CD8-positive, alpha-beta memory T cell (primary cell): ENCODE data around the gene PARD3. TPM values are rescaled to one million over a fixed set of nuclear protein-coding genes. Genes with fewer than 3 reads are reported as not detected.

Source experiments
- CTCF ChIA-PET: fragments of 350-600 bp; sonication (Branson Sonifier 250); formaldehyde crosslinking; loops from one replicate; lab custom pipeline; 2021; ENCODE audit warnings: antibody characterized with exemption; lab: Charles Lee
- POLR2A ChIA-PET: fragments of 350-600 bp; sonication (Branson Sonifier 250); formaldehyde crosslinking; loops from one replicate; lab custom pipeline; 2021; ENCODE audit warnings: antibody characterized with exemption; lab: Charles Lee
- DNase-seq, 5 donors: peaks; one replicate each; pipeline versions ENCODE4 v3.0.0 to v3.0.0-alpha.2; 2020 to 2022; ENCODE audit warnings: mixed read lengths in 1 of 5
- H3K27ac ChIP-seq: one replicate; pipeline ENCODE4 v1.7.0; 2013; ENCODE audit warnings: low read depth, mild to moderate bottlenecking, low read length, moderate library complexity
- H3K27me3 ChIP-seq: 2 replicates; pipeline ENCODE4 v1.7.0; 2013; ENCODE audit warnings: low read length, mild to moderate bottlenecking; ENCODE audit not compliant: insufficient read depth, poor library complexity, severe bottlenecking
- H3K36me3 ChIP-seq: 2 replicates; pipeline ENCODE4 v1.7.0; 2013; ENCODE audit warnings: mild to moderate bottlenecking, low read length, moderate library complexity; ENCODE audit not compliant: insufficient read depth
- H3K4me1 ChIP-seq: 2 replicates; pipeline ENCODE4 v1.7.0; 2013; ENCODE audit warnings: mild to moderate bottlenecking, low read length, moderate library complexity; ENCODE audit not compliant: insufficient read depth
- H3K4me3 ChIP-seq: 2 replicates; pipeline ENCODE4 v1.7.0; 2013; ENCODE audit warnings: mild to moderate bottlenecking, low read length
- H3K9me3 ChIP-seq: 2 replicates; pipeline ENCODE4 v1.7.0; 2013; ENCODE audit warnings: mild to moderate bottlenecking, low read length
- H3K27ac Mint-ChIP-seq, 8 donors: one replicate each; pipeline ENCODE4 v1.8.0; 2020 to 2021; ENCODE audit warnings: mixed read lengths in 8 of 8, mild to moderate bottlenecking in 6 of 8, inconsistent platforms in 3 of 8, moderate library complexity in 3 of 8
- H3K27me3 Mint-ChIP-seq, 2 donors: one replicate each; pipeline ENCODE4 v1.8.0; 2020 to 2021; ENCODE audit warnings: mixed read lengths in 2 of 2, mild to moderate bottlenecking in 1 of 2, moderate library complexity in 1 of 2
- H3K36me3 Mint-ChIP-seq, 3 donors: one replicate each; pipeline ENCODE4 v1.8.0; 2020 to 2021; ENCODE audit warnings: mixed read lengths in 3 of 3, inconsistent platforms in 1 of 3, mild to moderate bottlenecking in 1 of 3
- H3K4me1 Mint-ChIP-seq, 3 donors: one replicate each; pipeline ENCODE4 v1.8.0; 2020 to 2021; ENCODE audit warnings: mixed read lengths in 3 of 3, inconsistent platforms in 1 of 3, mild to moderate bottlenecking in 1 of 3
- H3K4me3 Mint-ChIP-seq, 7 donors: one replicate each; pipeline ENCODE4 v1.8.0; 2020 to 2021; ENCODE audit warnings: mixed read lengths in 7 of 7, mild to moderate bottlenecking in 6 of 7, moderate library complexity in 4 of 7, inconsistent platforms in 2 of 7
- H3K9me3 Mint-ChIP-seq, 5 donors: one replicate each; pipeline ENCODE4 v1.8.0; 2020 to 2022; ENCODE audit warnings: mixed read lengths in 5 of 5, mild to moderate bottlenecking in 3 of 5, moderate library complexity in 2 of 5, inconsistent platforms in 1 of 5
- polyA plus RNA-seq: library from polyadenylated mRNA; unstranded; fragments of 300-500 nt; fragmentation: Illumina TruSeq; gene quantifications from one replicate; pipeline ENCODE4 v1.2.3, GENCODE V29; 2021
- total RNA-seq, 2 experiments: library from RNA; stranded (reverse); gene quantifications; one replicate each; pipeline ENCODE4 v1.2.3, GENCODE V29; 2021

Gene PARD3
- total and polyA plus RNA-seq, 3 experiments from 2014 or later: 0.27 to 0.46 TPM; not detected in 1

- DNase-seq: no peak
- Histone ChIP-seq H3K9me3 (no peaks in the 10 kb centered on the region), H3K4me3 (no peak overlapping the region), H3K27me3 (no peaks in the 10 kb centered on the region), H3K36me3 (no peaks in the 10 kb centered on the region), H3K4me1 (no peaks in the 10 kb centered on the region), H3K27ac (no peak overlapping the region)
- Mint-ChIP-seq H3K4me1 (peaks cover 0 to 6% (median 0%) of the 10 kb centered on the region in 3 donors), H3K4me3 (no peak overlapping the region), H3K27me3 (peaks cover 6 to 19% of the 10 kb centered on the region in 2 donors), H3K27ac (no peak overlapping the region), H3K9me3 (peaks cover 0 to 2% (median 0%) of the 10 kb centered on the region in 5 donors), H3K36me3 (no peaks in the 10 kb centered on the region)
- POLR2A ChIA-PET: no interaction called here
- CTCF ChIA-PET: no interaction called here
Observed at GRCh38 chr10:34776090-34776690, 38.9 kb downstream of the PARD3 start.

GRCh38 chr10:34775044-34775637 is 40.0 kb downstream of the PARD3 start:
- H3K27ac ChIP-seq: no peak overlapping the region
- CTCF ChIA-PET: no interaction called here
- Mint-ChIP-seq H3K9me3 (no peaks in the 10 kb centered on the region), H3K27me3 (peaks cover 6 to 10% of the 10 kb centered on the region in 2 donors), H3K27ac (no peak overlapping the region), H3K4me3 (no peak overlapping the region), H3K4me1 (no peaks in the 10 kb centered on the region), H3K36me3 (no peaks in the 10 kb centered on the region)
- POLR2A ChIA-PET: no interaction called here
- no peaks in the 10 kb centered on the region for H3K9me3 ChIP-seq
- H3K36me3 ChIP-seq: no peaks in the 10 kb centered on the region
- no peak for DNase-seq
- no peak overlapping the region for H3K4me3 ChIP-seq
- H3K27me3 ChIP-seq: no peaks in the 10 kb centered on the region
- no peaks in the 10 kb centered on the region for H3K4me1 ChIP-seq

GRCh38 chr10:34773636-34774630 is 41.2 kb downstream of the PARD3 start:
- Mint-ChIP-seq H3K36me3 (no peaks in the 10 kb centered on the region), H3K4me3 (no peak overlapping the region), H3K4me1 (no peaks in the 10 kb centered on the region), H3K9me3 (peaks cover 0 to 2% (median 0%) of the 10 kb centered on the region in 5 donors), H3K27ac (no peak overlapping the region), H3K27me3 (peaks cover 9 to 10% of the 10 kb centered on the region in 2 donors)
- no peak for DNase-seq
- no peaks in the 10 kb centered on the region for H3K27me3 ChIP-seq
- POLR2A ChIA-PET: no interaction called here
- H3K27ac ChIP-seq: no peak overlapping the region
- no peaks in the 10 kb centered on the region for H3K4me1 ChIP-seq
- CTCF ChIA-PET: no interaction called here
- H3K4me3 ChIP-seq: no peak overlapping the region
- H3K36me3 ChIP-seq: no peaks in the 10 kb centered on the region
- H3K9me3 ChIP-seq: no peaks in the 10 kb centered on the region

- Histone ChIP-seq H3K4me3 (no peak overlapping the region), H3K27ac (no peak overlapping the region), H3K9me3 (no peaks in the 10 kb centered on the region), H3K4me1 (no peaks in the 10 kb centered on the region), H3K27me3 (no peaks in the 10 kb centered on the region), H3K36me3 (no peaks in the 10 kb centered on the region)
- no peaks in the 10 kb centered on the region for H3K4me1 Mint-ChIP-seq
- no peaks in the 10 kb centered on the region for H3K36me3 Mint-ChIP-seq
- peaks cover 5 to 10% of the 10 kb centered on the region in 2 donors for H3K27me3 Mint-ChIP-seq
- H3K4me3 Mint-ChIP-seq: no peak overlapping the region
- H3K9me3 Mint-ChIP-seq: peaks cover 0 to 2% (median 0%) of the 10 kb centered on the region in 5 donors
- no peak overlapping the region for H3K27ac Mint-ChIP-seq
- ChIA-PET CTCF (no interaction called here), POLR2A (no interaction called here)
- no peak for DNase-seq
Observed at GRCh38 chr10:34771525-34771924, 43.6 kb downstream of the PARD3 start.

GRCh38 chr10:34771106-34771505 is 44.0 kb downstream of the PARD3 start:
- Histone ChIP-seq H3K4me1 (no peaks in the 10 kb centered on the region), H3K27ac (no peak overlapping the region), H3K9me3 (no peaks in the 10 kb centered on the region), H3K27me3 (no peaks in the 10 kb centered on the region), H3K36me3 (no peaks in the 10 kb centered on the region), H3K4me3 (no peak overlapping the region)
- H3K9me3 Mint-ChIP-seq: peaks cover 0 to 2% (median 0%) of the 10 kb centered on the region in 5 donors
- H3K27ac Mint-ChIP-seq: no peak overlapping the region
- no peaks in the 10 kb centered on the region for H3K4me1 Mint-ChIP-seq
- no peaks in the 10 kb centered on the region for H3K36me3 Mint-ChIP-seq
- CTCF ChIA-PET: no interaction called here
- DNase-seq: no peak
- no peak overlapping the region for H3K4me3 Mint-ChIP-seq
- peaks cover 5 to 7% of the 10 kb centered on the region in 2 donors for H3K27me3 Mint-ChIP-seq
- POLR2A ChIA-PET: no interaction called here

- ChIA-PET POLR2A (no interaction called here), CTCF (interaction anchor here (0.6 kb wide), 1 partner anchor 90 kb away, joined by 5 read pairs; no protein-coding TSS in a partner anchor)
- Histone ChIP-seq H3K4me1 (no peaks in the 10 kb centered on the region), H3K36me3 (no peaks in the 10 kb centered on the region), H3K27me3 (no peaks in the 10 kb centered on the region), H3K27ac (no peak overlapping the region), H3K9me3 (no peaks in the 10 kb centered on the region), H3K4me3 (no peak overlapping the region)
- H3K27me3 Mint-ChIP-seq: peaks cover 4 to 5% of the 10 kb centered on the region in 2 donors
- H3K27ac Mint-ChIP-seq: no peak overlapping the region
- no peak overlapping the region for H3K4me3 Mint-ChIP-seq
- no peaks in the 10 kb centered on the region for H3K36me3 Mint-ChIP-seq
- no peaks in the 10 kb centered on the region for H3K4me1 Mint-ChIP-seq
- no peak for DNase-seq
- H3K9me3 Mint-ChIP-seq: peaks cover 0 to 2% (median 0%) of the 10 kb centered on the region in 5 donors
Observed at GRCh38 chr10:34769899-34770298, 45.2 kb downstream of the PARD3 start.

GRCh38 chr10:34768972-34769330 is 46.1 kb downstream of the PARD3 start:
- CTCF ChIA-PET: no interaction called here
- Histone ChIP-seq H3K27ac (no peak overlapping the region), H3K9me3 (no peaks in the 10 kb centered on the region), H3K4me3 (no peak overlapping the region), H3K27me3 (no peaks in the 10 kb centered on the region), H3K36me3 (no peaks in the 10 kb centered on the region), H3K4me1 (no peaks in the 10 kb centered on the region)
- no peak for DNase-seq
- POLR2A ChIA-PET: no interaction called here
- peaks cover 4 to 5% of the 10 kb centered on the region in 2 donors for H3K27me3 Mint-ChIP-seq
- H3K27ac Mint-ChIP-seq: no peak overlapping the region
- no peaks in the 10 kb centered on the region for H3K4me1 Mint-ChIP-seq
- H3K36me3 Mint-ChIP-seq: no peaks in the 10 kb centered on the region
- no peak overlapping the region for H3K4me3 Mint-ChIP-seq
- H3K9me3 Mint-ChIP-seq: peaks cover 0 to 2% (median 0%) of the 10 kb centered on the region in 5 donors
